EH (cell line): ENCODE results near the gene AUTS2.

ENCODE experiments used
- DNase-seq: peaks from one replicate; pipeline ENCODE4 v3.0.0-alpha.2; 2015; ENCODE audit warnings: low read depth

The AUTS2 gene

DNA sequence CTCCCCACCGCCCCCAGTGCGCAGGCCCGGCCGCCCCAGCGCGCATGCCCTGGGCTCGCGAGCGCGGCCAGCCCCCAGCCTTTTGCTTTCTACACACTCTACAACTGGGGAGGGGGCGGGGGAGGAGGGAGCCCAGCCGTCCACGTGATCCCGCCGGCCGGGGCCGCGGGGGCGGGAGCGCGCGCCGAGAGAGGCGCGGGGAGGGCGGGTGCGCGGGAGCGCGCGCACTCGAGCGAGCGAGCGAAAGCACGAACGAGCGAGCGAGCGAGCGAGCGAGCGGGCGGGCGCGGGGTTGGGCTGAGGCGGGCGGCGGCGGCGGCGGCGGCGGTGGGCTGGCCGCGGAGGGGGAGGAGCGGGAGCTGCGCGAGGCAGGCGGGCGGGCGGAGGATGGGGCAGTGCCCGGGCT is at the start of gene AUTS2:
AUTS2 (plus strand) TSS at position 395 of the 406 bp plus-strand sequence. CDS start 1,179 bp downstream, outside the sequence.
- peak; percentile 48 for DNase-seq

DNA sequence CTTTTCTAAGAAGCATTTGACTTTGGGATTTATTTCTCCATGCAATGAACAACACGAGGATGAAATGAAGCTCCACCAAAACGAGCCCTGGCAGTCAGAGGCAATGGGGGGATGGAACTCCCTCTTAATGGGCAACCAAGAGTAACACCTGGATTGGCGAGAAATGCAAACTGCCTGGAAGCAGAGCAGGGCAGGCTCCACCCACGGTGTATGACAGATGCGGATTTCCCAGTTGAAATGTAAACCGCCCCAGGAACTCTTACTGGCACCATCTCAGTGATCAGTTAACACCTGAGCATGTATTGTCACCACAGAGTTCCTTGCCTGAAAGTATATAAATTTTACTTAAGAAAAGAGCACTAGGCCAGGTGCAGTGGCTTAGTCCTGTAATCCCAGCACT is 47.3 kb upstream of the AUTS2 start:
- DNase-seq: no peak

DNA sequence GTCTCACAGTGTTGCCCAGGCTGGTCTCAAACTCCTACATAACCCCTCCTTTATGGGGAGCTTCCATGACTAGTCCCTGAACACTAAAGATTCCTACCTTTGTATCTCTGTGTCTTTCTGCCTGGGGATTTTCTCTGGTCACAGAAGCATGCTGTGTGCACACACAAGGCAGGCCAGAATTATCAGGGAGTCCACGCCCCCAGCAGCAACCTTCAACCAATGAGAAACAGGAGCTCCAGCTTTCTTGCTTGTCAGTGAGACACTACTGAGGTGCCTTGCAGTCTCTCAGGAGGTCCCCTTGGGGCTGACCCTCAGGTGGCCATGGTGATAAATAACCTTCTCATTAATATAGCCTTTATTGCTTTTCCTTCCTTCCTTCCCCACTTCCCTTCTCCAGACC is 45.1 kb upstream of the AUTS2 start:
- DNase-seq: no peak

DNA sequence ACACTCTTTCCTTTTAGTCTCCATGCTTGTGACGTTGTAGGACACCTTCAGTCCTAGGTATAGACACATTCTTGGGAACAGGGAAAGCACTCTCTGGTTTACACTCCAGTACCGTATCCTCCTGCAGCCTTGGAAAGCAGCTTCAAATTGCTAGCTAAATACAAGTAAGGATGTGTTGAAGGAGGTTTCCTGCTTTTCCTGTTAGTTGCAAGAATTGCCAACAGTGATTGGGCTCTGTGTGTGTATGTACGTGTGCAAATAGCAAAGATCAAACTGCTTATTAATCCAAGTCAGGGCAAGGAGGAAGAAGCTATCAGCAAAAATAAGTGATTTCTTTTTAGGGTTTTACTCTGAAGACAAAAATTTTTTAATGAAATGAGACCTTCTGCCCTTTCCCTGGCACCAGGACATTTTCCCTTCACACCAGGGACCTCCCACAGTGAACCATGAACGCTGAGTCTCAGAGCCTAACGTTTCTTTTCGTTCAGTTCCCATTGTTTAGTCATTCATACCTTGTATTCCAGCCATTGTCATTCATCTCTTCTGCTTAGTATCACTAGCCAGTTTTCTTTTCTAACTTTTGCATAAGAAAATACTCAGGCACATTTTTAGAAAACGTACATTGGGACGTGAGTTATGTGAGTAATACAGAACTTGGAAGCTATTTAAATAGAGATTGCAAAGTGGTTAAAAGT is 36.9 kb upstream of the AUTS2 start:
- no peak for DNase-seq

DNA sequence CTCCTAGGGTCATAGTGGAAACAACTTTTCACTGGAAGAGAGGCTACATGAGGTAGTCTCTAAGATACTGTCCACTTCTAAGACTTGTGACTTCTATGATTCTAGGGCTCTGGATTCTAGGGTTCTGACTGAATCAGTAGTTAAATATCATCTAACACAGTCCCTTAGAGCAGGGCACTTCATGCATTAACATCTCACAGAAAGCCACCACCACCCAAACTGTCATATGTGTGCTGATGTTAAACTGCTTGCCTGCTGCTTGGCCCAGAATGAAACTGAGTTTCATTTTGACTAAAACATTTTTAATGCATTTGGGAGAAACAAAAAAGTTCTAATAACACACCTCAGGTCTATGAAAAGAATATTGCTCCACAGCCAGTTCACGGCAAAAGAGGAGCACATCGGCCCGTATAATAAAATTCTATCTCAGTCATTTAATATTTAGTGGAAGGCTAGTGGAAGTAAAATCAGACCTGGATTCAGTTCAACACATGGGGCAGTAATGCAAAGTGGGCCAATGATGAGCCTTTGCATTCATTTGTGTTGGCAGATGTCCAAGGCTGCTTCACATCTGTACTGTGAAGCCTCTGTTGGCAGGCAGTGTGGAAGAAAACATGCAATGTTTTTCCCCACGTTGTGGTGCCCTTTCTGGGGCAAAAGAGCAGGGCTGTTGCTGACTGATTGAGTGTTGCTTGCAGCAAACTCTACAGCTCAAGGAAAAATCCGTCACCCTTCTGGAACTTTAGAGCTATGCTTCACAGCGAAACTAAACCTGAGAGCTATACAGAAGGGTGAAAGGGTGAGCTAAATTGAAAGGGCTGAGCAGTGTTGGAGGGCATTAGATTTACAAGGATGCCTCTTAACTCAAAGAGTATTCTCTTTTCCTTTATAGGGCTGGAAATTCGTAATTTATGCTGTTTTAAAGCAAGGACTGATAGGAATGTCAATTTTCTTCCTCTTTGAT is 33.5 kb upstream of the AUTS2 start:
- DNase-seq: peak; percentile 6

DNA sequence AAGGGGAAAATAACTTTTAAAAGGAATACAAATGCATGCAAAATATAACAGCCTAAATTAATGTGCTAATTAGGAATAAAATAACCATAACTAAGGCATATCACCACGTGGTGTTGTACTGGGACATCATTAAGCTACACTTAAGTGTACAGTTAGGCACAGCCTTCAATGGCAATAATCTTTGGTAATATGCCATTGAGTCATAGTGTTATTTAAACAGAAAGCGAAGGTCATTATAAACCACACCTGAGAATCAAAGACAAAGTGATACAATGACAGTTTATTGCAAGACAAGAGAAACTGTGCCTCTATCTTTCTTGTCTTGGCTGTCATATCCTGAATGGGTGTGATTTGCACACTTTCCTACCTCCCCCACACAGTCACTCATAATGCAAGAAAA is 30.5 kb upstream of the AUTS2 start:
- no peak for DNase-seq

DNA sequence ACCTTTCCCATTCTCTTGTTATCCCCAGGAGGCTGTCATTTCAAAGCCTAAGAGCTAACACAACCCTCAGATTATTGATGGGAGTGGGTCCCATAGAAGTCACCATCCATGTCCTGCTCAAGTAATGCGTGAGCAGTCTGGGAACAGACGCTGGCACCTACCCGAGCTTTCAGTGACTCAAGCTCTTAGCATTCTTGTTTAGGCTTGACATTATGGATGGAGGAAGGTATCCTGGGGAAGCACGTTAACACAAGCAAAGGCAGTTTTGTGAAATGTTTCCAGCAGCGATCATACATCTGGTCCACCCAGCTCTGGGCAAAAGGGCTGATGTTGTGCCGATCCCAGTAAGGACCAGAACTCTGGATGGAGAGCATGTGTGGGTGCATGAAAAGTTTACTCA is 30.0 kb upstream of the AUTS2 start:
- no peak for DNase-seq

DNA sequence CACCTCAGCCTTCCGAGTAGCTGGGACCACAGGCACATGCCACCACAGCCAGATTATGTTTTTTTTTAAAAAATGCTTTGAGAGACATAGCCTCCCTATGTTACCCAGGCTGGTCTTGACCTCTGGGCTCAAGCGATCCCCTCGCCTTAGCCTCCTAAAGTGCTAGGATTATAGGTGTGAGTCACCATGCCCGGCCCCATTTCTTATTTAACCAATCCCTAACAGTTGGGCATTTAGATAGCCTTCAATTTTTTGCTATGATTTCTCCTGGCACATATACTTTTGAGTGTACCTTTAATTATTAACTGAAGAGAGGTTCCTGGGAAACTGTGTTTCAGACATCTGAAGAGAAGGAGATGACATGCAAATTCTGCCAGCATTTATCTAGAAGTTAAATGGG is 22.6 kb upstream of the AUTS2 start:
- no peak for DNase-seq

DNA sequence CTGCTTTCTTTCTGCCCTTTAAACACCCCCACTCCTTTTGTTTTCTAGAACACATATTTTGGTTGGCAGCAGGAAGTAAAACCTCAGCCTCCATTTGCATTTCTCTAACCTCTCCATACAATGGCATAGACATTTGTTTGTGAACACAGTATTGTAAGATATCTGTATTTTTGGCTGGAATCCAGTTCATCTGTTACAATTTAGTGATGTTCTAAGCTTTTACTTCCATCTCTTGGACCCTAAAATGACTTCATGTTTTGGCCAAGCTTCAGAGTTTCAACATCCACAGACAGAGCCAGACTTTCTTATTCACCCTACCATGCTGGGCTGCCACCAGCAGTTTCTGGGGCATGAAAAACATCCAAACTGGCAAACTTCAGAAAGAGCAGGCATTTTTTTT is 21.1 kb upstream of the AUTS2 start:
- DNase-seq: no peak

DNA sequence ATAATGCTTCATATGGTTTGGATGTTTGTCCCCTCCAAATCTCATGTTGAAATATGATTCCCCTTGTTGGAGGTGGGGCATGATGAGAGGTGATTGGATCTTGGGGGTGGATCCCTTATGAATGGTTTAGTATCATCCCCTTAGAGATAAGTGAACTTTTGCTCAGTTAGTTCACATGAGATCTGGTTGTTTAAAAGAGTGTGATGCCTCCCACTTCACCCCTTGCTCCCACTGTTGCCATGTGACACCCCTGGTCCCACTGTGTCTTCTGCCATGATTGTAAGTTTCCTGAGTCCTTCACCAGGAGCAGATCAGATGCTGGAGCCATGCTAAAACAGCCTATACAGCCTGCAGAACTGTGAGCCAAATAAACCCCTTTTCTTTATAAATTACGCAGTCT is 13.1 kb upstream of the AUTS2 start:
- no peak for DNase-seq

DNA sequence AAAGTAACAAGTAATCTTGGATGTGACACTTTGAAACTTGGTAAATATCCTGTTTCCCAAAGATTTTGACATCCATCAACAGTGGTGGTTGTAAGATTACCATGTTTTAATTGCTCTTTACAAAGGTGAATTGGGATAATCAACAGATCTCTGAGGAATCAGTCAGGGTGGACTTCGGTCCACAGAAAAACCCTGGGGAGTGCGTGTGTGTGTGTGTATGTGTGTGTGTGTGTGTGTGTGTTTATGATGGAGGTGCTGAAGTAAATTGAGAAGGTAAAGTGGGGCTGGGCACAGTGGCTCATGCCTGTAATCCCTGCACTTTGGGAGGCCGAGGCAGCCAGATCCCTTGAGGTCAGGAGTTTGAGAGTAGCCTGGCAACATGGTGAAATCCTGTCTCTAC is 12.0 kb upstream of the AUTS2 start:
- DNase-seq: no peak

DNA sequence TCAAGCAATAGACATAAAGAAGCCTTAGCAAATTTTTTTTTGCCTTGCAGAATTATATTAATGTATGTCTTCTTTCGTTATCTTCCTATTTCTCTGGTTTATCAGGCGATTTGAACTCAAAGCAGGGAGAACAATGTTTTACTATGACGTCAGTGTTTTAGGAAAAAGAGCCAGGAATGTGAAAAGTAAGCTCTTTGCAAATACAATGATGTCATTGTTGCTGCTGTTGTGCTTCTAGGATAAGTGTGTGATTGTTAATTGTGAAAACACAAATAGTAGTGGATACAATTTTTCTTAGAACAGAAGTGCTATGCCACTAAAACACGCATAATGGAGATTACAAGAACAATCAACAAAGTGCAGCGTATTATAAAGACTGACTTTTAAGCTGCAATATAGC is 9.5 kb upstream of the AUTS2 start:
- DNase-seq: no peak

DNA sequence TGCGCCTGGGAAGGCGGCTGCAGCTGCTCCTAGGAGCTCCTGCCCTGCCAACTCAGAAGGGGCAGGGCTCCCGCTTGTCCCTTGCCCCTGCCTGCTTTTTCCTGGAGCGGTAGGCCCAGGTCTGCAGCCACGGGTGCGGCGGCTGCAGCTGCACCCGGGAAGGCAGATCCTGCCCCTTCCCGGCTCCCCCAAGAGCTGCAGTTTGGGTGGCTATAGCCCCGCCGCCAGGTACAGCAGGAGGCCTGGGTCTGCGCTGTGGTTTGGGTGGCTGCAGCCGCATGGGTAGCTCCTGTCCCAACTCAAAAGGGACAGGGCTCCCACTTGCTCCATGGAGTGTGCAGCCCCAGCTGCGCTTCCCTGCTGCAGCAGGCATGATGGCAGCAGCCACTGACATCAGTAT is 6.5 kb upstream of the AUTS2 start:
- DNase-seq: no peak

DNA sequence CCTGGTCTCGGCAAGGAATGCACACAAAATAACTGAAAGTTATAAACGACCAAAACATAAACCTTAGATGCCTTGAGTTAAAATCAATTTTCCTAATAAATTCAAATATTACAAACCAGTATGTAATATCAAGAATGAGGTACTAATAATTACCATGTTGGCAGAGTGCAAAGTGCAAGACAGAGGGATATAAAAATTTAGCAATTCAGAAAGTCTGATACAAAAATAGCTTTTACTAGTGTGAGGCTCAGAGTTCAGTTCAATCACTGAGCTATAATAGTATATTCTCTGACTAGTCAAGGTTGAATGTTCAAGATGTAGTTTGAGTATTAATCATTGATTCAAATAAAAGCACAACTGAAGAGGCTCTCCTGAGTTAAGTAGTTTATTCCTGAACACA is 4.8 kb upstream of the AUTS2 start:
- no peak for DNase-seq

DNA sequence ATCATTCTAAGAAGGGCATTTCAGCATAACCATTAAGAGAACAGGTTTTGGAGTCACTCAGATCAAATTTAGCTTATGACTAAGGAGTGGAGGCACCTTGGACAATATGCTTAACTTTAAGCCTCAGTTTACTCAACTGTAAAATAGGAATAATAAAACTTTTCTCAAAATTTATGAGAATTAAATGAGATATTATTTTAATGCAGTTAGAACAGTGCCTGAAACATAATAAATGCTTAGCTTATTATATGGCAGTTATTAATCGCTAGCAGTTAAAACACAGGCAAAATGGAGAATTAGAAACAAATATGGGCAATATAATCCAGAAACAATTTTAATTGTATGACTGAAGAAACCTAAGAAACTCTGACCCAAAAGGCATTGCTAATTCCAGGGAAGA is 2.9 kb upstream of the AUTS2 start:
- DNase-seq: no peak

DNA sequence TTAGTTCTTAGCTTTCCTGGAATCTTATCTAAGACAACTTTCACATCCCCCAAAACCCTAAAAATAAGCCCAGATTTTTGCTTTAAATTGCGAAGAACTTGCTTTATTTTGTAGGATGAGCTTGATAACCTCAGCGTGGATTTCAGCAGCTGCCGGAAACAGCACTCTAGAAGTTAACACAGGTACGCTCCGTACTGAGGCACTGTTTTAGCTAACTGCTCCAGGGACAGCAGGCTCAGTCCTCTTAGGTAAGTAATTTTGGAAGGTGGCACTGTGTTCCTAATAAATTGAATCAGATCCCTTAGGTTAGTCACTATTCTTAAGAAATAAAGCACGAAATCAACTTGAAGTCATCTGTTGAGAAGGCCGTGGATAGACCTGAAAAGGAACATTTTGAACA is 2.2 kb upstream of the AUTS2 start:
- no peak for DNase-seq

DNA sequence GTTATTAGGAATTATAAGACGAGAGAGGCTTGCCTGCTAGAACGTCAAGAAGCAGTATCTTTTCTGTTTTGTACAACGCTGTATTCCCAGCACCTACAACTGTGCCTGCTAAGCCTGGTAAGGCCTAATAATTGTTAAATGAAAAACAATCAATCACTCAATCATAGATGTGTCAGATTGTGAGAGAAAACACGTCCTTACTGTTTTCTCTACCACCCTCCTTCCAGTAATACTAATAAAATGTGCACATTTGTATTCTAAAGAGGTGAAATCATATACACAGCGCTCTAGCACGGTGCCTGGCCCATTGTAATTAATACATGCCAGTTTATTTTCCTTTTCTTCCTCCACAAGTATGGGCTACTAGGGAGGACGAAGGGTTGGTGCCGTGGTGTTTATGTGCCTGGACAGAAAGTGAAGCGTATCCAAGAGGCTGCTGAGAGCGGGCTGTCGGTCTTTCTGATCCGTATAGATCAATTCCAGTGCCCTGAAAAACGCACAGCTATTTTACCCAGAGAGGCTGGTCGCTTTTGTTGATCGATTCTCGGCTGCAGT is 1.5 kb upstream of the AUTS2 start:
- no peak for DNase-seq

DNA sequence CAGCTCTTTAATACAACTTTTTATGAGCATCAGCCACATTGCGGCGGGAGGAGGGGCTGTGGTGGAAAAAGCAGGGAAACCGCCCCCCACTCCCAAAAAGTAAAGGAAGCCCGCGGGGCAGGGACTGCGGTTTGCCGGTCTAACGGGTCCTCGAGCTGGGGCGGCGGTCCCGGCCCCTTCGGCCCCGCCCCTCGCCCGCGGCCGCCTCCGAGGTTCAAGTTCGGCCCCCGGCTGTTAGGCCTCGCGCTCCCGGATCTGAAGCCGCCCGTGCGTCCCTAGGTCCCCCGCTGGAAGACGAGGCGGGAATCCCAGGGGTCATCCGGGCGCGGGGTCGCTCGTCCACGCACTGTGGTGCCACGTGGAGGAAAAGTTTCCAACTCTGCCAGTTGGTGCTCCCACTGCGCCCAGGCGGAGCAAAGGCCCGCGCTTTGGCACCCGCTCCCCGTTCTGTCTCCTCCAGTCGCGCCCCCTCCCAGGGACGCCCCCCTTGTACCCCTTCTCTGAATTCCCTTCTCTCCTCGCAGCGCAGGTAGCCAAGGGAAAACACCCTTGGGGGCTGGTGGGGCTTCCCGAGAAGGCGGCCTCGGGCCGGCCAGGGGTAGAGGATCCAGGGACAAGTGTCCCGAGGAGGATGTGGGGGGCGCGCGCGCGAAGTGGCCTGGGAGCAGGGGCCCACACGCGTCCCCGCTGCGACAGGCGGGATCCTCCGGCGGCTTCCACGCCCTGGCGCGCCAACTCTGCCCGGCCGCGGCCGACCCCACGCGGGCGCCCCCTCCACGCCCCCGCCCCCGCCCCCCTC is 798 bp upstream of the AUTS2 start:
- peak; percentile 1 for DNase-seq

DNA sequence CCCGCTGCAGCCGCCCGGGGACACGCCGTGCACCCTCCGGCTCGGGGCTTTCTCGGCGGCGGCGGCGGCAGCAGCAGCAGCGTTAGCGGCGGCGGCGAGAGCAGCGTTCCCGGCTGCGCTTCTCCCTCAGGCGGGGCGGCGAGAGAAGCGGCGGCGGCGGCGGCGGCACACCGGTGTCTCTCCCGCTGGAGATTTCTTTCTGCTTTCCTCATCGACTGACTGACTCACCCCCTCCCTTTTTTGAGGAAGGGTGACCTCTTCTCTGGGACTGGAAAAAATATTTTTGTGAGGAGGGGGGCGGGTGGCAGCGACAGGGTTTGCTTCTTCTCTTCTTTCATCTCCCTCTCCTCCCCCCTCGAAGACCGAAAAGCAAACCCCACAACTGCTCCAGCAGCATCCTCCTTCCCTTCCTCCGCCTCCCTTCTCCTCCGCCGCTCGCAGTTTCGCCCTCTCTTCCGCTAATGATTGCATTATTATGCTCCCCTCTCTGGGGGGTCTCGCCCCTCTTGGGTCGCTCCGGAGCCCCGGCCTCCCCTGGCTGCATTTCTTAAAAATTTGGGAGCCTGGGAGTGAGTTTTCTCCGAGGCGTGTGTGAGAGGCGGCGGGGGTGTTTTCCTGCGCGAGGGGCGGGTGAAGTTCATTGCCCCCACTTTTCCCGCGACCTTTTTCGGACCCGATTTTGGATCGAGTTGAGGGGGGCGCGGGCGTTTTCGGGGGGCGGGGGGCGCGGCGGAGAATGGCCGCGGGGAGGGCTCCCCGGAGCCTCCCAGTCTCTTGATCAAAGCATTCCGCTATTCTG is 411 bp downstream of the AUTS2 start:
- DNase-seq: peak; percentile 20

DNA sequence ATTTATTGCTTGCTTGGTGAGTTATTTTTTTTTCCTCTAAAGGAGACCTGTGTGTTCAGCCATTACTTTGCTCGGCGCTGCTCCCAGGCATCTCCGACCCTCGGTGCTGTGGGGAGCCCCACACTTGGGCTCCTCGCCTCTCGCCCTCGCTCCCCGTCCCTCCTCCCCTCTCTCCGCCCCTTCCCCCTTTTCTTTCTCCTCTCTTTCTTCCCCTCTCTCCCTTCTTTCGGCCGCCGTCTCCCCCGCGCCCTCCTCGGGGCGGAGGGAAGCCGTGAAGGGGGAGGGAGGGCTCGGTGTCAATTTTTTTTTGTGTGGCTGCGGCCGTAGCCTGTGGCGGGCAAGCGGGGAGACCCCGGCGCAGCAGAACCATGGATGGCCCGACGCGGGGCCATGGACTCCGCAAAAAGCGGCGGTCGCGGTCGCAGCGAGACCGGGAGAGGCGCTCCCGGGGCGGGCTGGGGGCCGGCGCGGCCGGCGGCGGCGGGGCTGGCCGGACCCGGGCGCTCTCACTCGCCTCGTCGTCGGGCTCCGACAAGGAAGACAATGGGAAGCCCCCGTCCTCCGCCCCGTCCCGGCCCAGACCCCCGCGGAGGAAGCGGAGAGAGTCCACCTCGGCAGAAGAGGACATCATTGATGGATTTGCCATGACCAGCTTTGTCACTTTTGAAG is 1.1 kb downstream of the AUTS2 start:
- no peak for DNase-seq
